Ovary (tissue), 10 donors: Measurements from ENCODE around the gene ASCL5. TPM values are rescaled to one million over a fixed set of nuclear protein-coding genes. Genes with fewer than 3 reads are reported as not detected.

Source experiments
- DNase-seq, 5 donors: peaks; one replicate each; pipeline ENCODE4 v3.0.0-alpha.2; 2019 to 2020
- H3K27ac ChIP-seq, 2 donors: fragments of 200-600 bp; one replicate each; pipeline versions ENCODE4 v1.5.1 to v1.8.0; 2019 to 2022
- H3K27me3 ChIP-seq: fragments of 200-600 bp; one replicate; pipeline ENCODE4 v1.8.0; 2022
- H3K36me3 ChIP-seq: fragments of 200-600 bp; sonication (generic); one replicate; pipeline ENCODE4 v1.5.1; 2019
- H3K4me1 ChIP-seq: one replicate; pipeline ENCODE4 v1.8.1; 2013; ENCODE audit warnings: mild to moderate bottlenecking, moderate library complexity; ENCODE audit not compliant: insufficient read depth
- H3K4me3 ChIP-seq: fragments of 200-600 bp; sonication (generic); one replicate; pipeline ENCODE4 v1.5.1; 2017
- H3K9me3 ChIP-seq, 2 donors: fragments of 200-600 bp in 1 of 2; sonication (generic) in 1 of 2; one replicate each; pipeline versions ENCODE4 v1.5.1 to v1.8.1; 2013 to 2019; ENCODE audit warnings: mild to moderate bottlenecking in 1 of 2, moderate library complexity in 1 of 2
- CTCF ChIP-seq, 3 donors: fragments of 450-650 bp in 2 of 3; fragments of 200-600 bp in 1 of 3; IDR thresholded peaks; one replicate each; pipeline versions ENCODE4 v1.5.1 to v1.8.0; 2016 to 2022; ENCODE audit warnings: antibody characterized with exemption in 3 of 3, mild to moderate bottlenecking in 1 of 3
- EP300 ChIP-seq: sonication (generic); formaldehyde crosslinking; IDR thresholded peaks from one replicate; pipeline ENCODE4 v1.6.1; 2017; ENCODE audit warnings: antibody characterized with exemption
- POLR2A ChIP-seq: fragments of 450-650 bp; IDR thresholded peaks from one replicate; pipeline ENCODE4 v1.6.1; 2017; ENCODE audit warnings: antibody characterized with exemption, mild to moderate bottlenecking, moderate library complexity
- WGBS, 3 donors: extraction: QIAGEN DNeasy Blood & Tissue Kit in 1 of 3; methylation state at CpG; one replicate each; pipeline versions ENCODE4 v1.1.5 to v1.1.7; 2013 to 2017; 5-methylcytosine and 5-hydroxymethylcytosine counted together
- intact Hi-C, 4 donors: fragments of 100-400 bp; cut with DNase I; formaldehyde crosslinking; loops; one replicate each; pipeline versions ENCODE4 v1.11.0 to v1.15.1; 2022 to 2023
- long read RNA-seq, 3 donors: library from polyadenylated mRNA in 2 of 3; unstranded in 2 of 3; transcript quantifications; one replicate each; pipeline ENCODE4 v2.0.0 and lab custom pipeline, GENCODE V29; 2021 to 2026
- polyA plus RNA-seq, 2 donors: library from polyadenylated mRNA; stranded (reverse); fragments of 200-250 nt in 1 of 2; fragments of 350-450 nt in 1 of 2; fragmentation: Illumina TruSeq in 1 of 2; extraction: RNeasy Lipid Tissue Mini Kit (QIAGEN cat#74804) in 1 of 2; gene quantifications; one replicate each; pipeline ENCODE4 v1.2.3, GENCODE V29; 2013 to 2014
- total RNA-seq, 7 donors: library from RNA; depleted of rRNA in 2 of 7; stranded (reverse); fragments of >200 nt in 2 of 7; fragmentation: NEBNext Ultra II Directional in 3 of 7; extraction: Animal tissue kit (Norgen Biotek cat#: 25700) in 3 of 7; gene quantifications; one replicate each; pipeline versions ENCODE4 v1.1.0 to v1.2.4, GENCODE V29; 2016 to 2023
- donor health status: DM: no; HTN: no; CAD: no; lungs with moderate emphysema.
- donor health status: DM: no; HTN: no; CAD: no.
- donor health status: Bipolar disorder and iron deficiency.
- donor health status: DM: yes; HTN: yes; CAD: no.
- donor health status: DM: no; HTN: no; CAD: no.
- donor health status: DM: yes; HTN: yes; CAD: no.

The ASCL5 gene
- total RNA-seq (not detected), polyA plus RNA-seq (under 1 TPM in 1 of 2 donors, not detected in 1; 0.06 TPM)
- long read RNA-seq, donor 1 = 0 reads
- long read RNA-seq, donor 2, partial matches to known transcripts = 0 of 1 reads
- long read RNA-seq, donor 2, other reads (novel, unspliced or antisense) = 0 of 1 reads
- long read RNA-seq, donor 3 = 0 reads

GRCh38 chr1:201126832-201127754, at the start of gene ASCL5:
Gene ASCL5, minus strand, starts transcription at chr1:201127184. Its CDS starts 11,812 bp downstream, at chr1:201115372.
- intact Hi-C loops = no loop called here
- Histone ChIP-seq H3K27me3 (no peaks in the 10 kb centered on the region), H3K27ac (peak within 1 kb of the TSS in 1 of 2 donors; percentile 29), H3K36me3 (no peaks in the 10 kb centered on the region), H3K4me1 (peaks cover 10% of the 10 kb centered on the region), H3K9me3 (no peaks in the 10 kb centered on the region), H3K4me3 (no peak within 1 kb of the TSS)
- 83 to 86% (median 85%) methylated on average over 24 of the region's 24 CpGs for WGBS, 3 donors
- DNase-seq = no peak
- TF ChIP-seq EP300 (no peak), CTCF (IDR thresholded peaks at IDR 0.05) (no peak), POLR2A (no peak)

- H3K9me3 ChIP-seq = no peaks in the 10 kb centered on the region
- intact Hi-C loops = no loop called here
- H3K36me3 ChIP-seq = no peaks in the 10 kb centered on the region
- no peak for DNase-seq
- H3K4me1 ChIP-seq = no peaks in the 10 kb centered on the region
- 76 to 80% (median 78%) methylated on average over 7 of the region's 7 CpGs for WGBS, 3 donors
- H3K27ac ChIP-seq = no peak overlapping the region
- no peaks in the 10 kb centered on the region for H3K27me3 ChIP-seq
- no peak overlapping the region for H3K4me3 ChIP-seq
- TF ChIP-seq POLR2A = no peak
- no peak for TF ChIP-seq CTCF (IDR thresholded peaks at IDR 0.05)
- no peak for TF ChIP-seq EP300
Observed at GRCh38 chr1:201175820-201176500, 49.0 kb upstream of the ASCL5 start.

GRCh38 chr1:201173736-201174135, 46.8 kb upstream of the ASCL5 start:
- H3K9me3 ChIP-seq = no peaks in the 10 kb centered on the region
- H3K36me3 ChIP-seq = no peaks in the 10 kb centered on the region
- intact Hi-C loops = no loop called here
- DNase-seq = no peak
- no peak overlapping the region for H3K4me3 ChIP-seq
- 88 to 95% (median 94%) methylated on average over 1 of the region's 1 CpG for WGBS, 3 donors
- H3K4me1 ChIP-seq = peaks cover 2% of the 10 kb centered on the region
- TF ChIP-seq CTCF (IDR thresholded peaks at IDR 0.05) (no peak), POLR2A (no peak), EP300 (no peak)
- H3K27ac ChIP-seq = no peak overlapping the region
- H3K27me3 ChIP-seq = no peaks in the 10 kb centered on the region

- no peak overlapping the region for H3K27ac ChIP-seq
- intact Hi-C loops = no loop called here
- TF ChIP-seq CTCF (IDR thresholded peaks at IDR 0.05) (no peak), POLR2A (no peak), EP300 (no peak)
- H3K4me1 ChIP-seq = peaks cover 2% of the 10 kb centered on the region
- H3K36me3 ChIP-seq = no peaks in the 10 kb centered on the region
- DNase-seq = no peak
- no peaks in the 10 kb centered on the region for H3K27me3 ChIP-seq
- no peak overlapping the region for H3K4me3 ChIP-seq
- no peaks in the 10 kb centered on the region for H3K9me3 ChIP-seq
- WGBS, 3 donors = 70 to 95% (median 89%) methylated on average over 4 of the region's 4 CpGs
Observed at GRCh38 chr1:201172999-201173610, 46.1 kb upstream of the ASCL5 start.
